HepG2 (cell line): ENCODE data around the gene GPC2. TPM values are rescaled to one million over a fixed set of nuclear protein-coding genes. Genes with fewer than 3 reads are reported as not detected.

Experiments
- ATAC-seq: fragments of 200-7000 bp; cut with Tn5 transposase; 3 replicates; pipeline ENCODE4 v1.9.1; 2020; ENCODE audit warnings: mild to moderate bottlenecking, moderate library complexity
- BruUV-seq: library from RNA; stranded (reverse); fragments of 400-500 nt; replicated peaks from 2 replicates; lab custom pipeline; 2021; lab: Mats Ljungman, UMichigan
- CTCF ChIA-PET: fragments of 300-600 bp; formaldehyde crosslinking; extraction: SDS; loops from one replicate; lab custom pipeline; 2021; ENCODE audit warnings: low total read pairs, inconsistent platforms, low intra/inter-chr PET ratio; lab: Yijun Ruan, JAX
- POLR2A ChIA-PET: fragments of 350-600 bp; sonication (Branson Sonifier 250); formaldehyde crosslinking; loops from one replicate; lab custom pipeline; 2020; ENCODE audit warnings: antibody characterized with exemption, inconsistent platforms; lab: Yijun Ruan, JAX
- DNase-seq: peaks from one replicate; pipeline ENCODE4 v3.0.0-alpha.2; 2015; ENCODE audit warnings: low spot score
- FAIRE-seq: peaks from 3 replicates; lab custom pipeline; 2011; peaks lifted over from hg19 to GRCh38; lab: Jason Lieb, UNC
- H2AFZ ChIP-seq: one replicate; pipeline ENCODE4 v1.6.1; 2011; ENCODE audit warnings: low read length, inconsistent platforms
- H3K27ac ChIP-seq: fragments of 300-600 bp; 3 replicates; pipeline ENCODE4 v1.8.0; 2011; ENCODE audit warnings: mixed run types, mild to moderate bottlenecking, mixed read lengths, low read length, inconsistent platforms; ENCODE audit not compliant: insufficient read depth; ENCODE audit errors: extremely low read length
- H3K27me3 ChIP-seq, 2 experiments: fragments of 200-600 bp in 1 of 2; 2 replicates in 1 of 2; 3 replicates in 1 of 2; pipeline versions ENCODE4 v1.6.0 to v1.8.0; 2011; ENCODE audit warnings: low read length in 2 of 2, mild to moderate bottlenecking in 2 of 2, moderate library complexity in 2 of 2, inconsistent platforms in 1 of 2; ENCODE audit not compliant: insufficient read depth in 2 of 2, control insufficient read depth in 1 of 2
- H3K36me3 ChIP-seq, 2 experiments: fragments of 200-600 bp in 1 of 2; replicated peaks in 1 of 2; 2 replicates in 1 of 2; 3 replicates in 1 of 2; pipeline versions ENCODE4 v1.5.1 to v1.8.0; 2011; ENCODE audit warnings: low read length in 2 of 2, inconsistent platforms in 1 of 2; ENCODE audit not compliant: insufficient read depth in 2 of 2, control insufficient read depth in 1 of 2
- H3K4me1 ChIP-seq: 2 replicates; pipeline ENCODE4 v1.5.1; 2012; ENCODE audit warnings: low read length, inconsistent platforms; ENCODE audit not compliant: insufficient read depth
- H3K4me2 ChIP-seq: 2 replicates; pipeline ENCODE4 v1.6.0; 2011; ENCODE audit warnings: low read depth, low read length, inconsistent platforms
- H3K4me3 ChIP-seq, 3 experiments: fragments of 200-600 bp in 1 of 3; sonication (generic), shearing (Covaris generic) in 1 of 3; replicated peaks in 1 of 3; 2 replicates each; pipeline ENCODE4 v1.5.1; 2011 to 2016; ENCODE audit warnings: low read length in 3 of 3, inconsistent platforms in 2 of 3, low read depth in 2 of 3, mild to moderate bottlenecking in 2 of 3, control low read depth in 1 of 3, mixed read lengths in 1 of 3; ENCODE audit not compliant: insufficient read depth in 1 of 3
- H3K79me2 ChIP-seq: one replicate; pipeline ENCODE4 v1.6.1; 2011; ENCODE audit warnings: low read length, inconsistent platforms; ENCODE audit not compliant: insufficient read depth
- H3K9ac ChIP-seq: 2 replicates; pipeline ENCODE4 v1.6.0; 2011; ENCODE audit warnings: mild to moderate bottlenecking, low read depth, low read length, inconsistent platforms; ENCODE audit not compliant: insufficient read depth
- H3K9me3 ChIP-seq: 2 replicates; pipeline ENCODE4 v1.5.1; 2012; ENCODE audit warnings: mild to moderate bottlenecking, low read length
- H4K20me1 ChIP-seq: 2 replicates; pipeline ENCODE4 v1.6.0; 2011; ENCODE audit warnings: inconsistent platforms, mild to moderate bottlenecking, low read length, moderate library complexity; ENCODE audit not compliant: insufficient read depth
- MAFG ChIP-seq: sonication (generic); formaldehyde crosslinking; IDR thresholded peaks from 2 replicates; pipeline ENCODE4 v1.5.1; 2020; ENCODE audit warnings: mild to moderate bottlenecking, missing genetic modification reagents
- MATR3 ChIP-seq: sonication (generic); formaldehyde crosslinking; IDR thresholded peaks from 2 replicates; pipeline ENCODE4 v1.4.0; 2020; ENCODE audit warnings: missing genetic modification reagents
- MTA1 ChIP-seq: sonication (generic); formaldehyde crosslinking; IDR thresholded peaks from 2 replicates; pipeline ENCODE4 v1.4.0; 2020; ENCODE audit warnings: missing genetic modification reagents, mild to moderate bottlenecking, borderline replicate concordance
- NRL ChIP-seq: sonication (generic); formaldehyde crosslinking; IDR thresholded peaks from 2 replicates; pipeline ENCODE4 v1.5.0; 2020; ENCODE audit warnings: missing genetic modification reagents, mild to moderate bottlenecking, moderate library complexity, borderline replicate concordance
- RBM22 ChIP-seq: fragments of 200-400 bp; formaldehyde crosslinking; optimal IDR thresholded peaks from 2 replicates; pipeline ENCODE3; 2017; ENCODE audit warnings: mild to moderate bottlenecking, low read length, moderate library complexity
- SKI ChIP-seq: fragments of 450-650 bp; IDR thresholded peaks from one replicate; pipeline ENCODE4 v1.6.1; 2018; ENCODE audit warnings: mild to moderate bottlenecking; ENCODE audit not compliant: partially characterized antibody
- ZNF792 ChIP-seq: IDR thresholded peaks from 2 replicates; pipeline ENCODE4 v1.6.1; 2016
- ZNF879 ChIP-seq: sonication (generic); formaldehyde crosslinking; IDR thresholded peaks from 2 replicates; pipeline ENCODE4 v1.8.1; 2023; ENCODE audit warnings: missing genetic modification reagents
- ZSCAN22 ChIP-seq: sonication (generic); formaldehyde crosslinking; IDR thresholded peaks from 2 replicates; pipeline ENCODE4 v1.4.0; 2020; ENCODE audit warnings: mild to moderate bottlenecking, missing genetic modification reagents
- WGBS: methylation state at CpG from one replicate; pipeline ENCODE4 v1.1.6; 2017; ENCODE audit warnings: low lambda C conversion rate; 5-methylcytosine and 5-hydroxymethylcytosine counted together
- in situ Hi-C: cut with HindIII; loops from 2 replicates; pipeline ENCODE4 v1.10.0; 2017; ENCODE audit warnings: low pct_unique_long_range_greater_than_20kb; ENCODE audit not compliant: extremely low pct_ligation_motif_present
- intact Hi-C: fragments of 100-400 bp; cut with micrococcal nuclease; formaldehyde crosslinking; loops from one replicate; pipeline ENCODE4 v1.10.0; 2022; ENCODE audit not compliant: unreplicated experiment
- polyA plus RNA-seq, 8 experiments: library from polyadenylated mRNA; depleted of rRNA in 3 of 8; stranded (reverse) in 7 of 8; unstranded in 1 of 8; fragments of >200 nt; fragmentation: Illumina TruSeq in 4 of 8; extraction: Trizol in 4 of 8; gene quantifications; 2 replicates each; pipeline versions ENCODE4 v1.2.1 to v1.2.3, GENCODE V29; 2011 to 2016; ENCODE audit warnings: low read depth in 4 of 8, missing spikeins in 1 of 8, mixed read lengths in 1 of 8; ENCODE audit not compliant: insufficient read depth in 1 of 8
- total RNA-seq, 5 experiments: library from RNA; depleted of rRNA; stranded (reverse); fragments of >200 nt; fragmentation: Illumina TruSeq; extraction: Trizol; gene quantifications; 2 replicates each; pipeline ENCODE4 v1.2.3, GENCODE V29; 2016; ENCODE audit warnings: low read depth in 1 of 5
- TF ChIP-seq, protein P1 (sequence below), 2 experiments: sonication (generic) in 1 of 2; formaldehyde crosslinking in 1 of 2; IDR thresholded peaks; 2 replicates each; pipeline versions ENCODE4 v1.5.1 to v1.6.1; 2011 to 2020; ENCODE audit warnings: borderline replicate concordance in 1 of 2, low read depth in 1 of 2, low read length in 1 of 2, mild to moderate bottlenecking in 1 of 2, missing genetic modification reagents in 1 of 2, moderate library complexity in 1 of 2
- TF ChIP-seq, protein P2 (sequence below): sonication (generic); formaldehyde crosslinking; IDR thresholded peaks from 2 replicates; pipeline ENCODE4 v1.8.1; 2023; ENCODE audit warnings: mild to moderate bottlenecking, missing genetic modification reagents, borderline replicate concordance
- TF ChIP-seq, protein P3 (sequence below): sonication (generic); formaldehyde crosslinking; IDR thresholded peaks from 2 replicates; pipeline ENCODE4 v1.4.0; 2020; ENCODE audit warnings: missing genetic modification reagents
- TF ChIP-seq, protein P4 (sequence below): sonication (generic); formaldehyde crosslinking; IDR thresholded peaks from 2 replicates; pipeline ENCODE4 v1.8.1; 2023; ENCODE audit warnings: missing genetic modification reagents, inconsistent platforms, borderline replicate concordance
- TF ChIP-seq, protein P5 (sequence below): sonication (generic); formaldehyde crosslinking; conservative IDR thresholded peaks from 2 replicates; pipeline ENCODE4 v1.4.0; 2020; ENCODE audit warnings: missing genetic modification reagents

Gene GPC2
- total and polyA plus RNA-seq, 2 of the 13 experiments (the other 11 are each of a cell fraction or from before 2014, with no cell fraction given): 0.64 to 0.78 TPM

DNA sequence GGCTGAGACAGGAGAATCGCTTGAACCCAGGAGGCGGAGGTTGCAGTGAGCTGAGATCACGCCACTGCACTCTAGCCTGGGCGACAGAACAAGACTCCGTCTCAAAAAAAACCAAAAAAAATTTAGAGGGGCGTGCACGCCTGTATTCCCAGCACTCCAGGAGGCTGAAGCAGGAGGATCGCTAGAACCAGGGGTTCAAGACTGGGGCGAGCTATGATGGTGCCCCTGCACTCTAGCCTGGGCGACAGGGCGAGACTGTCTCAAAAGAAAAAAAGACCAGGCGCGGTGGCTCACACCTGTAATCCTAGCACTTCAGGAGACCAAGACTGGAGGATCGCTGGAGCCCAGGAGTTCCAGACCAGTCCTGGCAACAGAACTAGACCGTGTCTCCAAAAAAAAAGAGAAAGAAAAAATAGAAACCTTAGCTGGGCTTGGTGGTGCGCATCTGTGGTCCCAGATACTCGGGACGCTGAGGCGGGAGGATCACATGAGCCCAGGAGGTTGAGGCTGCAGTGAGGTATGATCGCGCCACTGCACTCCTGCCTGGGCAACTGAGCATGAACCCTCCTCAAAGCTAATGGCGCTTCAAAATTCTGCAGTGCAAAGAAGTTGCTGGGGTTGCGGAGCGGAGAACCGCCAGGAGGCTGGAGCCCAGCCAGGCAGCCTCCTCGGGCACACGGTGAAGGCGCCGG is 50.8 kb downstream of the GPC2 start:
- no peaks in the 10 kb centered on the region for H3K9me3 ChIP-seq
- H3K36me3 ChIP-seq: no peaks in the 10 kb centered on the region
- peak overlapping the region; percentile 88 for H3K9ac ChIP-seq
- 5% methylated on average over 22 of the region's 29 CpGs for WGBS
- H4K20me1 ChIP-seq: no peaks in the 10 kb centered on the region
- no peaks in the 10 kb centered on the region for H3K27me3 ChIP-seq
- intact Hi-C loops: loop anchor here (5.0 kb wide), 1 partner anchor 44 kb away; the partner anchor contains the start of gene ZNF3
- H3K79me2 ChIP-seq: peaks cover 5% of the 10 kb centered on the region
- DNase-seq (no peak), ATAC-seq (peak; percentile 8; the same call in 2 of the 3 replicates), FAIRE-seq (no peak)
- POLR2A ChIA-PET: interaction anchor here (0.9 to 3.5 kb wide), 7 partner anchors 22 to 310 kb away, joined by 3 to 48 read pairs (median 4); partner anchors contain the start of genes AP4M1, COPS6, LAMTOR4 and MCM7
- peaks cover 62% of the 10 kb centered on the region for H3K4me1 ChIP-seq
- peak overlapping the region; percentile 96 for H3K27ac ChIP-seq
- peak overlapping the region; percentile 74 for H3K4me2 ChIP-seq
- in situ Hi-C loops: no loop called here
- CTCF ChIA-PET: no interaction called here
- BruUV-seq: TSS peak; percentile 82
- H3K4me3 ChIP-seq: peak overlapping the region; percentile 74 to 92 (median 84)
- H2AFZ ChIP-seq: no peak overlapping the region
- TF ChIP-seq, protein P1, sequence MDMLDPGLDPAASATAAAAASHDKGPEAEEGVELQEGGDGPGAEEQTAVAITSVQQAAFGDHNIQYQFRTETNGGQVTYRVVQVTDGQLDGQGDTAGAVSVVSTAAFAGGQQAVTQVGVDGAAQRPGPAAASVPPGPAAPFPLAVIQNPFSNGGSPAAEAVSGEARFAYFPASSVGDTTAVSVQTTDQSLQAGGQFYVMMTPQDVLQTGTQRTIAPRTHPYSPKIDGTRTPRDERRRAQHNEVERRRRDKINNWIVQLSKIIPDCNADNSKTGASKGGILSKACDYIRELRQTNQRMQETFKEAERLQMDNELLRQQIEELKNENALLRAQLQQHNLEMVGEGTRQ (IDR thresholded peaks at IDR 0.05; ENCODE audit: low read depth, low read length): no peak
- TF ChIP-seq, protein P1 (CRISPR knock-in tag; IDR thresholded peaks at IDR 0.05; ENCODE audit: borderline replicate concordance): no peak
- TF ChIP-seq RBM22 (peak; percentile 17), MAFG (CRISPR knock-in tag) (no peak), ZNF792 (CRISPR knock-in tag) (no peak), NRL (CRISPR knock-in tag) (no peak), ZNF879 (CRISPR knock-in tag) (0 out of 2 replicates have a peak, but pooled peaks have one; percentile 30), MATR3 (CRISPR knock-in tag) (no peak), ZSCAN22 (CRISPR knock-in tag) (no peak), SKI (peak; percentile 8), MTA1 (CRISPR knock-in tag) (no peak)
- TF ChIP-seq, protein P2, sequence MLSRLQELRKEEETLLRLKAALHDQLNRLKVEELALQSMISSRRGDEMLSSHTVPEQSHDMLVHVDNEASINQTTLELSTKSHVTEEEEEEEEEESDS (CRISPR knock-in tag): no peak
- TF ChIP-seq, protein P3, sequence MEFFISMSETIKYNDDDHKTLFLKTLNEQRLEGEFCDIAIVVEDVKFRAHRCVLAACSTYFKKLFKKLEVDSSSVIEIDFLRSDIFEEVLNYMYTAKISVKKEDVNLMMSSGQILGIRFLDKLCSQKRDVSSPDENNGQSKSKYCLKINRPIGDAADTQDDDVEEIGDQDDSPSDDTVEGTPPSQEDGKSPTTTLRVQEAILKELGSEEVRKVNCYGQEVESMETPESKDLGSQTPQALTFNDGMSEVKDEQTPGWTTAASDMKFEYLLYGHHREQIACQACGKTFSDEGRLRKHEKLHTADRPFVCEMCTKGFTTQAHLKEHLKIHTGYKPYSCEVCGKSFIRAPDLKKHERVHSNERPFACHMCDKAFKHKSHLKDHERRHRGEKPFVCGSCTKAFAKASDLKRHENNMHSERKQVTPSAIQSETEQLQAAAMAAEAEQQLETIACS: no peak
- TF ChIP-seq, protein P4, sequence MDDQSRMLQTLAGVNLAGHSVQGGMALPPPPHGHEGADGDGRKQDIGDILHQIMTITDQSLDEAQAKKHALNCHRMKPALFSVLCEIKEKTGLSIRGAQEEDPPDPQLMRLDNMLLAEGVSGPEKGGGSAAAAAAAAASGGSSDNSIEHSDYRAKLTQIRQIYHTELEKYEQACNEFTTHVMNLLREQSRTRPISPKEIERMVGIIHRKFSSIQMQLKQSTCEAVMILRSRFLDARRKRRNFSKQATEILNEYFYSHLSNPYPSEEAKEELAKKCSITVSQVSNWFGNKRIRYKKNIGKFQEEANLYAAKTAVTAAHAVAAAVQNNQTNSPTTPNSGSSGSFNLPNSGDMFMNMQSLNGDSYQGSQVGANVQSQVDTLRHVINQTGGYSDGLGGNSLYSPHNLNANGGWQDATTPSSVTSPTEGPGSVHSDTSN (CRISPR knock-in tag): no peak
- TF ChIP-seq, protein P5, sequence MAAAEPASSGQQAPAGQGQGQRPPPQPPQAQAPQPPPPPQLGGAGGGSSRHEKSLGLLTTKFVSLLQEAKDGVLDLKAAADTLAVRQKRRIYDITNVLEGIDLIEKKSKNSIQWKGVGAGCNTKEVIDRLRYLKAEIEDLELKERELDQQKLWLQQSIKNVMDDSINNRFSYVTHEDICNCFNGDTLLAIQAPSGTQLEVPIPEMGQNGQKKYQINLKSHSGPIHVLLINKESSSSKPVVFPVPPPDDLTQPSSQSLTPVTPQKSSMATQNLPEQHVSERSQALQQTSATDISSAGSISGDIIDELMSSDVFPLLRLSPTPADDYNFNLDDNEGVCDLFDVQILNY (CRISPR knock-in tag): no peak
